IPS-18a (cell line): ENCODE measurements around the gene HSD3B2.

Experiments used
- H3K27ac ChIP-seq: one replicate; pipeline ENCODE4 v1.5.1; 2013; ENCODE audit warnings: low read length
- H3K27me3 ChIP-seq: one replicate; pipeline ENCODE4 v1.6.1; 2013; ENCODE audit warnings: mild to moderate bottlenecking, low read length; ENCODE audit not compliant: control insufficient read depth, insufficient read depth
- H3K36me3 ChIP-seq: one replicate; pipeline ENCODE4 v1.6.1; 2013; ENCODE audit warnings: low read depth, low read length; ENCODE audit not compliant: control insufficient read depth
- H3K4me1 ChIP-seq: one replicate; pipeline ENCODE4 v1.6.1; 2013; ENCODE audit warnings: low read depth, low read length; ENCODE audit not compliant: control insufficient read depth
- H3K4me3 ChIP-seq: one replicate; pipeline ENCODE4 v1.5.1; 2013; ENCODE audit warnings: low read length
- H3K9ac ChIP-seq: one replicate; pipeline ENCODE4 v1.6.1; 2013; ENCODE audit warnings: mild to moderate bottlenecking, low read length, moderate library complexity
- H3K9me3 ChIP-seq: one replicate; pipeline ENCODE4 v1.6.1; 2013; ENCODE audit warnings: low read depth, low read length; ENCODE audit not compliant: control insufficient read depth

HSD3B2 gene

DNA sequence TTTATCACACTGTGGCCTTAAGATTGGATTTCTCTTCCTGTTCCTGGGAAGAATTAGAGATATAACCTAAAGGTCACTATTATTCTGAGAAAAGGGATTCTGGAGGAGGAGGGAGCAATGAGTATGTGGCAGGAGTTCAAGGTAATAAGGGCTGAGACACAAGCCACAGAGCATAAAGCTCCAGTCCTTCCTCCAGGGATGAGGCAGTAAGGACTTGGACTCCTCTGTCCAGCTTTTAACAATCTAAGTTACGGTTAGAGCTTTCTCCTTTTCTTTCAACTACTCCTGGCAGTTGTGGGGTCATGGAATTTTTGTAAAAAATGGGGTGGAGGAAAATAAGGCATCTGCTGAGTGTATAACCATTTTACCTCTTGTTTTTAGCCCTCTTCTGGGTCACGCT lies at the start of gene HSD3B2:
TSS of gene HSD3B2 (plus strand) at position 201 of the 400 bp plus-strand sequence. CDS start 270 bp downstream, outside the sequence.
- Histone ChIP-seq H3K27ac (no peak within 1 kb of the TSS), H3K9ac (no peak within 1 kb of the TSS), H3K4me3 (no peak within 1 kb of the TSS), H3K4me1 (no peaks in the 10 kb centered on the region), H3K36me3 (no peaks in the 10 kb centered on the region), H3K27me3 (no peaks in the 10 kb centered on the region), H3K9me3 (no peaks in the 10 kb centered on the region)

DNA sequence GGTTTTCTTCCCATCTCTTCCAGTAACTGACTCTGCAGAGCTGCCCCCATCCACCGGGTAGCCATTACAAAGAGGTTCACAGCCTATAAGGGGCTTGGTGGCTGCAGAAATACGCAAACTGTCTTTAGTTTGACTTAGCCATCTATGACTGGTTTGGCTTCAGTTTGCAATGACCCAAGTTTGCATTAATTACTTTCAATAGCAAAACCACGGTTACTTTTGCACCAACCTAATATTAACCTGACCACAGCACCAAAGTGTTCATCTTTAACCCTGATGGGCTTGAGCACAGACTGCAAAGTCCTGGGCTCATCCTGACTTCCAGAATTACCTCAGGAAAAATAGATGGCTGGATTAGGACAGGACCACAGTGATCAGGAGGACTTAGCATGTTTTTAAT lies 48.5 kb upstream of the HSD3B2 start:
- no peak overlapping the region for H3K27ac ChIP-seq
- H3K27me3 ChIP-seq: no peaks in the 10 kb centered on the region
- no peaks in the 10 kb centered on the region for H3K9me3 ChIP-seq
- no peak overlapping the region for H3K9ac ChIP-seq
- peaks cover 4% of the 10 kb centered on the region for H3K4me1 ChIP-seq
- H3K36me3 ChIP-seq: no peaks in the 10 kb centered on the region
- H3K4me3 ChIP-seq: no peak overlapping the region

DNA sequence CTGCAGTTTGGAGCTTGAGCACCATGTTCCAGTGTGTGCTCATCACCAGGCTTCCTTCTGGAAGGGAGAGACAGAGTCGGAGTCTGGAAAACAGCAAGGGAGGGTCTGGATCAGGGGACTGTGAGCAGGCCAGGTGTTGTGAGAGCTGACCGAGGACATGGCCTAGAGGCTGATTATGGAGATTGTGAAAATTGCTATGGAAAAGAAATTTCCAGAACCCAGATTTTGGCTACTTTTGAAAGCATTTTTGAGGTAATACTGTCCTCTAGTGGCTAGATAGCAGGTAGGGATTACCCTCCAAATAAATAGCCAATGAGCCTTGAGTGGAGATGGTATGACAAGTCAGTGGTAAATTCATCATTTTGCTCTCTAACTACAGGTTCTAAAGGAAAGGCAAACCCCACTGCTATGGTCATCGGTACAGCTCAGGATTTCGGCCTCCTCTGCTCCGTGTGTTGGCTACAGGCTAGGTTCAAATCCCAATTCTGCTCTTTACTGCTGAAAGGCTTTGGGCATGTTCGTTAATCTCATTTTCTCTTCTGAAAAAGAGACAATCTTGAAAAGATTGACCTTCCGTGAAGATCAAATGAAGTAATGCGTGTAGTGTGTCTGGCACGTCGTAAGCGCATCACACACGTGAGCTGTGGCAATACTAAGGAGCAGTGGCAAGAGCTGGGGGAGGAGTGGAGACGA lies 47.4 kb upstream of the HSD3B2 start:
- H3K4me1 ChIP-seq: peaks cover 15% of the 10 kb centered on the region

DNA sequence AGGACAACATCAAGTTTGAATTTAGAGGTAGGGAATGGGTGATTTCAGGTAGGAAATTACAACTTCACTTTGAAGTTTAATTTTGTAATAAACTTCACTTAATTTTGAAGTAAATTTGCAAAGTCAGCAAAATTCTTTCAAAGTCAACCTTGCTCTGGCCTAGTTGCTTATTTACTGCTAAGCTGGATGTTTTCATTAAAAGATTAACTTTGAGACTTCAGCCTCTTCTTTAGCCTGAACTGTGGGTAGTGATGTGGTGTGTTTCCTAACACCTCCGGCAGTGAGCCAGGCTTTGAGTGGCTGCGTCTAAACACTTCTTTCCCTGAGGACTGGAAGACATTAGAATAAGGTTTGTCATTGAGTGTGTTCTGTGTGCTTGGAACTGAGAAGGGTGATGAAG lies 46.4 kb upstream of the HSD3B2 start, which contains the start of gene HAO2:
TSS of gene HAO2 (plus strand) at position 232 of the 400 bp plus-strand sequence. CDS start 12,301 bp downstream, outside the sequence.
- Histone ChIP-seq H3K4me3 (no peak within 1 kb of the TSS), H3K4me1 (peaks cover 11% of the 10 kb centered on the region), H3K27ac (no peak within 1 kb of the TSS), H3K9ac (no peak within 1 kb of the TSS), H3K9me3 (no peaks in the 10 kb centered on the region), H3K27me3 (no peaks in the 10 kb centered on the region), H3K36me3 (no peaks in the 10 kb centered on the region)

More for the DNA sequence above, 47.4 kb upstream of the HSD3B2 start:
- Histone ChIP-seq H3K9me3 (no peaks in the 10 kb centered on the region), H3K4me3 (no peak overlapping the region), H3K27me3 (no peaks in the 10 kb centered on the region), H3K36me3 (no peaks in the 10 kb centered on the region), H3K27ac (no peak overlapping the region), H3K9ac (no peak overlapping the region)

DNA sequence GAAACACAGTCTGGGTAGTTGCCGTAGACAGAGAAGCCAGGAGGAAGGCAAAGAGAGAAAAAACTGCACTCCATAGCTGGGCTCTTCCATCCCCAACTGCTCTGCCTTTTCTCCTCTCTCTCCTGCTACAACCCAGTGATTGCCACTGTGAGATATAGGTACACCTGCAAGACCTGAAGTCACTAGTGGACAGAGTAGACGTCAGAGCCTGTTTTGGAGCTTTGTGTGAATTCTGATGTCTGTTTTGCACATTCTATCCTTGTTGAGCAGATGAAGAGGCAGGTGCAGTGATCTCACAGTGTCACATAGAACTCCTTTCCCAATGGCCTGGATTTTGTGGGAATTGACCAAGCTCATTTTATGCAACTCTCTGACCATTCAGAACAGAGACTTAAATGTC lies 44.2 kb upstream of the HSD3B2 start:
- Histone ChIP-seq H3K4me3 (no peak overlapping the region), H3K4me1 (peaks cover 11% of the 10 kb centered on the region), H3K36me3 (no peaks in the 10 kb centered on the region), H3K27me3 (no peaks in the 10 kb centered on the region), H3K9me3 (no peaks in the 10 kb centered on the region), H3K27ac (no peak overlapping the region), H3K9ac (no peak overlapping the region)

DNA sequence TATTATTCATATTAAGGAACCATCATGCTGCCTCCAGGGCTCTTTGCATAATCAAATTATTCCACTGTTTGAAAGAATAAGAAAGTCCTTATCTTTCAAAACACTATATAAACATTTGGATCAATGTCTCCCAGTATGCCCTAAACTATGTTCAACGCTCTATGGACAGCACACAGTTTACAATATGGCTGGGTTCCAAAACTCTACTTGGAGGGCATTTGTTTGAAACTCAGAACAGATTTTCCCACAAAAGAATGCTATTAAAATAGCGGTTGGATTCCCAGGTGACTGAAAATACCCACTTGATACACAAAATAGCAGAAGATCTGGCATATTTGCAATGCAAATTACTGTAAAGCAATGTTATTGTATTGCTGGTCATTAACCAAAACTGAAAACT lies 43.1 kb upstream of the HSD3B2 start:
- Histone ChIP-seq H3K4me1 (peaks cover 11% of the 10 kb centered on the region), H3K27ac (no peak overlapping the region), H3K9me3 (no peaks in the 10 kb centered on the region), H3K36me3 (no peaks in the 10 kb centered on the region), H3K27me3 (no peaks in the 10 kb centered on the region), H3K4me3 (no peak overlapping the region), H3K9ac (no peak overlapping the region)

DNA sequence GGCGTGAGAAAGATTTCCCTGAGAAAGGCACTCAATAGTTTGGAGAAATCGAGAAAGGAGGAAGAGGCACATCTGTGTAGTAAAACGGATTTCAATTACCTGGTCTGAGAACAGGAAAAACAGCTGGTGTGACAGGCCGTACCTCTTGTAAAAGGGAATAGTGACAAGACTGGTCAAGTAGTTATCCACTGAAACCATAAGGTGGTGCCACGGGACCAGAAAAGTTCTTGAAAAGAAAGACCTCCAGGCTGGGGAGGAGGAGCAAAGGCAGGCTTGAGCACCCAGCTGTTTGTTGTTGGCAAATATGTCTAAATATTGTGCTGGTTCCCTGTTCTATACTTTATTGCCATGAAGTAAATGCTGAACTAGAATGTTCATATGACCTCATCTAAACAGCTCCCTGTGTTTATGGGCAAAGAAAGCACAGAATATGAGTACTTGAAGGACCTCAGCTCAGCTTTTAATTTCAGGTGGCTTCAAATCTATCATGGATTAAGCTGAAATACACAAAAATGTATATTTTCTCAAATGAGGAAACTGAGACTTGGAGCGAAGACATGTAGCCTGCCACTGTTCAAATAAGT lies 42.4 kb upstream of the HSD3B2 start:
- Histone ChIP-seq H3K4me3 (no peak overlapping the region), H3K9ac (no peak overlapping the region), H3K9me3 (no peaks in the 10 kb centered on the region), H3K36me3 (no peaks in the 10 kb centered on the region), H3K27me3 (no peaks in the 10 kb centered on the region), H3K4me1 (peaks cover 11% of the 10 kb centered on the region), H3K27ac (no peak overlapping the region)

DNA sequence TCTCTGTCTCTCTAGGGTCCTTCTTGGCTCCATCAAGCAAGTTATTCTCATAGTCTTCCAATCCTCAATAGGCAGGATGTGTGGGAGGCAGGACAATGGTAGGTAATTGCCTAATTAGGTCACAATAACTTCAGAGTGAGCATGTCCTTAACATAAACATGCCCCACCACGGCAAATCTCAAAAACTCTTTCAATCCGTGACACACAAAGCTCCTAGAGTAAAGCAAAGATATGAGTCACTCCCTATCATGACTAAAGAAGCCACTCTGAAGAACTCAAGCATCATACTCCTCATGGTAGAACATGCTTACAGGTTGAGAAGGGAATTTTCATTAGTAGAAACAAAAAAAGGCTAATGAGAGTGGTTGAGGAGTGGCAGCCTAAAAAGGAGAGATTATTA lies 41.5 kb upstream of the HSD3B2 start:
- H3K9me3 ChIP-seq: no peaks in the 10 kb centered on the region
- H3K4me1 ChIP-seq: peaks cover 11% of the 10 kb centered on the region
- no peak overlapping the region for H3K4me3 ChIP-seq
- H3K27me3 ChIP-seq: no peaks in the 10 kb centered on the region
- H3K36me3 ChIP-seq: no peaks in the 10 kb centered on the region
- no peak overlapping the region for H3K27ac ChIP-seq
- no peak overlapping the region for H3K9ac ChIP-seq

DNA sequence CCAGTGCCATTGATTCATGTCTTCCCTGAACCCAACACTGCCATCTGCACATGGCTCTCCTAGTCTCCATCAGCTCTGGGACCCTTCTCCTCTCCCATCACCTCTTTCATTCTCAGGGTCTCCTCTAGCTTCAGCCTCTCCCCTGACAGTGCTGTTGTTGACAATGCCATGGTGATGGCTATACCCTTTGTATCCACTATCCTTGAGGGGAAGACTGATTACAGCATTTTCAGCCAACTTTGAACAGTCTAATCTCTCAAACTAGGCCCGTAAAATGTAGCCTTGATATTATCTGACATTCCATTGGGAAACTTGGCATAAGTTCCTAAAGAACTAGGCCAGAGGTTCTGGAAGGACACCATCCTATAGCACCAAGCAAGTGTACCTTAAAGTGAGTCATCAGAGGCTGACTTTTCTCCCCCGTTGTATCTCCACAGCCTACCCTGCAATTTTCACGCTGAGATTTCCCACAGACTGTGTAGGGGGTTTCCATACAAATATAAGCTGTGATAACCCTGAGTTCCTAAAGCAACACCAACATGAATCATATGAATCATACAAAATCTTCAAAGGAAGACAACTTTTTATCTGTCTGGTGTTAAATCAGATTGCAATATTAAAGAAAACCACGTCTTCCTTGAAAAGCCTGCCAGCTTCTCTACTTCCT lies 40.6 kb upstream of the HSD3B2 start:
- no peak overlapping the region for H3K27ac ChIP-seq

DNA sequence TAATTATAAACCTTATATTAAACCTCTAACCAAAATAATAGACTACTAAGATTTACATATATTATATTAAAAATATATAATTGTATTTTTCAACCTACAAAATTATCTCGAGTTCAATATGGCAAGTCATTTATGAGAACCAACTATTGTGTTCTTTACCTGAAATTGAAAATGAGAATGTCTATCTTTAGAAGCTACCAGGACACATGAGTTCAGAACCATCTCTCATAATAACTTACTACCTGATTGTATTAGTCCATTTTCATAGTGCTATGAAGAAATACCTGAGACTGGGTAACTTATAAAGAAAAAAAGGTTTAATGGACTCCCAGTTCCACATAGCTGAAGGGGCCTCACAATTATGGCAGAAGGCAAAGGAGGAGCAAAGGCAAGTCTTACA lies 39.6 kb upstream of the HSD3B2 start:
- Histone ChIP-seq H3K36me3 (no peaks in the 10 kb centered on the region), H3K27me3 (no peaks in the 10 kb centered on the region), H3K9ac (no peak overlapping the region), H3K4me3 (no peak overlapping the region), H3K4me1 (peaks cover 11% of the 10 kb centered on the region), H3K9me3 (no peaks in the 10 kb centered on the region), H3K27ac (no peak overlapping the region)

More for the DNA sequence above, 40.6 kb upstream of the HSD3B2 start:
- Histone ChIP-seq H3K4me3 (no peak overlapping the region), H3K36me3 (no peaks in the 10 kb centered on the region), H3K27me3 (no peaks in the 10 kb centered on the region), H3K4me1 (peaks cover 11% of the 10 kb centered on the region), H3K9me3 (no peaks in the 10 kb centered on the region), H3K9ac (no peak overlapping the region)

DNA sequence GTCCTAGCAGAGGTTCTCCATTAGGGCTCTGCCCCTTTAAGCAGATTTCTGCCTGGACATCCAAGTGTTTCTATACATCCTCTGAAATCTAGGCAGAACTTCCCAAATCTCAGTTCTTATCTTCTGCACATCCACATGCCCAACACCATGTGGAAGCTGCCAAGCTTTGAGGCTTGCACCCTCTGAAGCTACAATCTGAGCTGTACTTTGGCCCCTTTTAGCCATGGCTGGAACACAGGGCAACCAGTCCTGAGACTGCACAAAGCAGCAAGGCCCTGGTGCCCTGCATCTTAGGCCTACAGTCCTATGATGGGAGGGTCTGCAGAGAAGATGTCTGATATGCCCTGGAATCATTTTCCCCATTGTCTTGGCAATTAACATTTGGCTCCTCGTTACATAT lies 38.4 kb upstream of the HSD3B2 start:
- Histone ChIP-seq H3K36me3 (no peaks in the 10 kb centered on the region), H3K9me3 (no peaks in the 10 kb centered on the region), H3K4me3 (no peak overlapping the region), H3K27me3 (no peaks in the 10 kb centered on the region), H3K4me1 (peaks cover 9% of the 10 kb centered on the region), H3K9ac (no peak overlapping the region), H3K27ac (no peak overlapping the region)
